HepG2 (cell line): Measurements from ENCODE around the gene ALDH1L2. TPM values are rescaled to one million over a fixed set of nuclear protein-coding genes. Genes with fewer than 3 reads are reported as not detected.
A peak's percentile ranks its signal among the peaks of the same experiment; 100 is the strongest.
"Not testable (repeated sequence)": the region's sequence is repeated elsewhere in the genome, so short reads cannot be mapped to it uniquely, and the experiment has no call there.

ENCODE experiments used
- ATAC-seq: fragments of 200-7000 bp; cut with Tn5 transposase; 3 replicates; pipeline ENCODE4 v1.9.1; 2020; ENCODE audit warnings: mild to moderate bottlenecking, moderate library complexity
- BruUV-seq: library from RNA; stranded (reverse); fragments of 400-500 nt; replicated peaks from 2 replicates; lab custom pipeline; 2021; lab: Mats Ljungman, UMichigan
- CTCF ChIA-PET: fragments of 300-600 bp; formaldehyde crosslinking; extraction: SDS; loops from one replicate; lab custom pipeline; 2021; ENCODE audit warnings: low total read pairs, inconsistent platforms, low intra/inter-chr PET ratio; lab: Yijun Ruan, JAX
- POLR2A ChIA-PET: fragments of 350-600 bp; sonication (Branson Sonifier 250); formaldehyde crosslinking; loops from one replicate; lab custom pipeline; 2020; ENCODE audit warnings: antibody characterized with exemption, inconsistent platforms; lab: Yijun Ruan, JAX
- DNase-seq: peaks from one replicate; pipeline ENCODE4 v3.0.0-alpha.2; 2015; ENCODE audit warnings: low spot score
- FAIRE-seq: peaks from 3 replicates; lab custom pipeline; 2011; peaks lifted over from hg19 to GRCh38; lab: Jason Lieb, UNC
- H2AFZ ChIP-seq: one replicate; pipeline ENCODE4 v1.6.1; 2011; ENCODE audit warnings: low read length, inconsistent platforms
- H3K27ac ChIP-seq: fragments of 300-600 bp; 3 replicates; pipeline ENCODE4 v1.8.0; 2011; ENCODE audit warnings: mixed run types, mild to moderate bottlenecking, mixed read lengths, low read length, inconsistent platforms; ENCODE audit not compliant: insufficient read depth; ENCODE audit errors: extremely low read length
- H3K27me3 ChIP-seq, 2 experiments: fragments of 200-600 bp in 1 of 2; 2 replicates in 1 of 2; 3 replicates in 1 of 2; pipeline versions ENCODE4 v1.6.0 to v1.8.0; 2011; ENCODE audit warnings: low read length in 2 of 2, mild to moderate bottlenecking in 2 of 2, moderate library complexity in 2 of 2, inconsistent platforms in 1 of 2; ENCODE audit not compliant: insufficient read depth in 2 of 2, control insufficient read depth in 1 of 2
- H3K36me3 ChIP-seq, 2 experiments: fragments of 200-600 bp in 1 of 2; replicated peaks in 1 of 2; 2 replicates in 1 of 2; 3 replicates in 1 of 2; pipeline versions ENCODE4 v1.5.1 to v1.8.0; 2011; ENCODE audit warnings: low read length in 2 of 2, inconsistent platforms in 1 of 2; ENCODE audit not compliant: insufficient read depth in 2 of 2, control insufficient read depth in 1 of 2
- H3K4me1 ChIP-seq: 2 replicates; pipeline ENCODE4 v1.5.1; 2012; ENCODE audit warnings: low read length, inconsistent platforms; ENCODE audit not compliant: insufficient read depth
- H3K4me2 ChIP-seq: 2 replicates; pipeline ENCODE4 v1.6.0; 2011; ENCODE audit warnings: low read depth, low read length, inconsistent platforms
- H3K4me3 ChIP-seq, 3 experiments: fragments of 200-600 bp in 1 of 3; sonication (generic), shearing (Covaris generic) in 1 of 3; replicated peaks in 1 of 3; 2 replicates each; pipeline ENCODE4 v1.5.1; 2011 to 2016; ENCODE audit warnings: low read length in 3 of 3, inconsistent platforms in 2 of 3, low read depth in 2 of 3, mild to moderate bottlenecking in 2 of 3, control low read depth in 1 of 3, mixed read lengths in 1 of 3; ENCODE audit not compliant: insufficient read depth in 1 of 3
- H3K79me2 ChIP-seq: one replicate; pipeline ENCODE4 v1.6.1; 2011; ENCODE audit warnings: low read length, inconsistent platforms; ENCODE audit not compliant: insufficient read depth
- H3K9ac ChIP-seq: 2 replicates; pipeline ENCODE4 v1.6.0; 2011; ENCODE audit warnings: mild to moderate bottlenecking, low read depth, low read length, inconsistent platforms; ENCODE audit not compliant: insufficient read depth
- H3K9me3 ChIP-seq: 2 replicates; pipeline ENCODE4 v1.5.1; 2012; ENCODE audit warnings: mild to moderate bottlenecking, low read length
- H4K20me1 ChIP-seq: 2 replicates; pipeline ENCODE4 v1.6.0; 2011; ENCODE audit warnings: inconsistent platforms, mild to moderate bottlenecking, low read length, moderate library complexity; ENCODE audit not compliant: insufficient read depth
- E2F5 ChIP-seq: sonication (generic); formaldehyde crosslinking; conservative IDR thresholded peaks from 2 replicates; pipeline ENCODE4 v1.4.0; 2020; ENCODE audit warnings: missing genetic modification reagents
- FOSL2 ChIP-seq: sonication (generic); formaldehyde crosslinking; IDR thresholded peaks from 2 replicates; pipeline ENCODE4 v1.4.0; 2020; ENCODE audit warnings: missing genetic modification reagents
- SP1 ChIP-seq, 2 experiments: fragments of 450-650 bp in 1 of 2; sonication (generic) in 1 of 2; formaldehyde crosslinking in 1 of 2; IDR thresholded peaks; 2 replicates each; pipeline versions ENCODE4 v1.4.0 to v1.6.1; 2016 to 2020; ENCODE audit warnings: missing genetic modification reagents in 1 of 2
- ZFP41 ChIP-seq: sonication (generic); formaldehyde crosslinking; IDR thresholded peaks from 2 replicates; pipeline ENCODE4 v1.4.0; 2020; ENCODE audit warnings: mild to moderate bottlenecking, missing genetic modification reagents, borderline replicate concordance
- ZNF337 ChIP-seq: sonication (generic); formaldehyde crosslinking; IDR thresholded peaks from 2 replicates; pipeline ENCODE4 v1.5.1; 2020; ENCODE audit warnings: missing genetic modification reagents, low read depth, mild to moderate bottlenecking, borderline replicate concordance
- WGBS: methylation state at CpG from one replicate; pipeline ENCODE4 v1.1.6; 2017; ENCODE audit warnings: low lambda C conversion rate; 5-methylcytosine and 5-hydroxymethylcytosine counted together
- in situ Hi-C: cut with HindIII; loops from 2 replicates; pipeline ENCODE4 v1.10.0; 2017; ENCODE audit warnings: low pct_unique_long_range_greater_than_20kb; ENCODE audit not compliant: extremely low pct_ligation_motif_present
- intact Hi-C: fragments of 100-400 bp; cut with micrococcal nuclease; formaldehyde crosslinking; loops from one replicate; pipeline ENCODE4 v1.10.0; 2022; ENCODE audit not compliant: unreplicated experiment
- polyA plus RNA-seq, 8 experiments: library from polyadenylated mRNA; depleted of rRNA in 3 of 8; stranded (reverse) in 7 of 8; unstranded in 1 of 8; fragments of >200 nt; fragmentation: Illumina TruSeq in 4 of 8; extraction: Trizol in 4 of 8; gene quantifications; 2 replicates each; pipeline versions ENCODE4 v1.2.1 to v1.2.3, GENCODE V29; 2011 to 2016; ENCODE audit warnings: low read depth in 4 of 8, missing spikeins in 1 of 8, mixed read lengths in 1 of 8; ENCODE audit not compliant: insufficient read depth in 1 of 8
- total RNA-seq, 5 experiments: library from RNA; depleted of rRNA; stranded (reverse); fragments of >200 nt; fragmentation: Illumina TruSeq; extraction: Trizol; gene quantifications; 2 replicates each; pipeline ENCODE4 v1.2.3, GENCODE V29; 2016; ENCODE audit warnings: low read depth in 1 of 5

ALDH1L2 gene
- total and polyA plus RNA-seq, 2 of the 13 experiments (the other 11 are each of a cell fraction or from before 2014, with no cell fraction given) = 0.40 to 4.6 TPM

GRCh38 chr12:105100207-105100985 lies 16.1 kb upstream of the ALDH1L2 start:
- no peak for FAIRE-seq
- CTCF ChIA-PET = no interaction called here
- H3K27ac ChIP-seq = no peak overlapping the region

GRCh38 chr12:105099356-105099755 lies 15.1 kb upstream of the ALDH1L2 start:
- no peak overlapping the region for H3K27ac ChIP-seq
- H3K4me1 ChIP-seq = peaks cover 13% of the 10 kb centered on the region
- H3K9me3 ChIP-seq = no peaks in the 10 kb centered on the region; the same call in 1 of the 2 replicates
- POLR2A ChIA-PET = no interaction called here
- no peak overlapping the region for H2AFZ ChIP-seq
- WGBS = 56% methylated on average over 1 of the region's 1 CpG
- no peak overlapping the region for H3K4me3 ChIP-seq
- no peak for FAIRE-seq
- in situ Hi-C loops = no loop called here
- no peak for ATAC-seq
- no peaks in the 10 kb centered on the region for H3K36me3 ChIP-seq
- H3K9ac ChIP-seq = no peak overlapping the region
- no peaks in the 10 kb centered on the region for H3K79me2 ChIP-seq
- BruUV-seq = no TSS peak
- DNase-seq = no peak
- CTCF ChIA-PET = no interaction called here
- TF ChIP-seq E2F5 (CRISPR knock-in tag) = no peak
- TF ChIP-seq, all 625 proteins: peak for 0
- intact Hi-C loops = no loop called here
- Histone ChIP-seq H3K27me3 (no peaks in the 10 kb centered on the region), H4K20me1 (no peaks in the 10 kb centered on the region), H3K4me2 (no peak overlapping the region)

More at GRCh38 chr12:105100207-105100985, 16.1 kb upstream of the ALDH1L2 start:
- Histone ChIP-seq H3K4me3 (no peak overlapping the region), H3K9me3 (no peaks in the 10 kb centered on the region), H3K27me3 (no peaks in the 10 kb centered on the region), H3K36me3 (no peaks in the 10 kb centered on the region), H3K4me1 (peaks cover 13% of the 10 kb centered on the region), H4K20me1 (no peaks in the 10 kb centered on the region), H3K4me2 (no peak overlapping the region), H2AFZ (no peak overlapping the region), H3K9ac (no peak overlapping the region), H3K79me2 (no peaks in the 10 kb centered on the region)
- 56% methylated on average over 7 of the region's 7 CpGs for WGBS
- TF ChIP-seq ZFP41 = no peak
- no peak for TF ChIP-seq SP1 (IDR thresholded peaks at IDR 0.05)
- TF ChIP-seq SP1 (CRISPR knock-in tag; IDR thresholded peaks at IDR 0.05) = no peak
- peak; percentile 61 for TF ChIP-seq FOSL2 (CRISPR knock-in tag)
- TF ChIP-seq ZNF337 = no peak
- no TSS peak for BruUV-seq
- intact Hi-C loops = no loop called here
- POLR2A ChIA-PET = no interaction called here
- peak; percentile 27; the same call in 2 of the 3 replicates for ATAC-seq
- no peak for DNase-seq
- in situ Hi-C loops = no loop called here

- in situ Hi-C loops, H4K20me1 ChIP-seq, H3K9me3 ChIP-seq, ATAC-seq, H3K9ac ChIP-seq, H3K4me3 ChIP-seq, DNase-seq, POLR2A ChIA-PET, H3K79me2 ChIP-seq, H3K4me2 ChIP-seq, intact Hi-C loops, FAIRE-seq, H2AFZ ChIP-seq, H3K36me3 ChIP-seq, H3K27ac ChIP-seq, CTCF ChIA-PET, BruUV-seq: not testable (repeated sequence)
- Histone ChIP-seq H3K27me3 (peaks cover 2 to 14% of the 10 kb centered on the region in 2 experiments; a peak in 2 of 5 replicates), H3K4me1 (peaks cover 12% of the 10 kb centered on the region)
- WGBS = 71% methylated on average over 5 of the region's 5 CpGs
Measured at GRCh38 chr12:105095338-105095737, 11.1 kb upstream of the ALDH1L2 start.
